HCEC 1CT (cell line): ENCODE results near the gene AFF2.

Source experiments
- DNase-seq: peaks from one replicate; pipeline ENCODE4 v3.0.0-alpha.2; 2017

Gene AFF2

DNA sequence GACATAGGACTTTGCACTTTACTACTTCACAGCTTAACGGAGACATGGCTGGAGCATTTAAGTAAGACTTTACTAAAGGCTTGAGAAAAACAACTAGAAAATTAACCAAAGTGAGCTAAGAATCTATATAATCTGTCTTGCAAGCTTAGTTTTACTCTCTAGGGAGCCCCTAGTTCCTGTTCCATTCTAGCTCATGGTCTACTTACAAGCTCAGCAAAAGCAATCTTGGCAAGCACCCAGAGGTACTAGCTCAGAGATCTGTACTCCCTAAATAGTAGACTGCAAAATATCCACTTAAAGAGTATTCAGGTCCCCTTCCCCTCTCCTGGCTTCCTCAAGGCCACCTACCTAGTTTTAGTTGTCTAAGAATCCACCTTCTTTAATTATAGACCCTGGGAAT lies 535.7 kb downstream of the AFF2 start:
- DNase-seq = no peak

DNA sequence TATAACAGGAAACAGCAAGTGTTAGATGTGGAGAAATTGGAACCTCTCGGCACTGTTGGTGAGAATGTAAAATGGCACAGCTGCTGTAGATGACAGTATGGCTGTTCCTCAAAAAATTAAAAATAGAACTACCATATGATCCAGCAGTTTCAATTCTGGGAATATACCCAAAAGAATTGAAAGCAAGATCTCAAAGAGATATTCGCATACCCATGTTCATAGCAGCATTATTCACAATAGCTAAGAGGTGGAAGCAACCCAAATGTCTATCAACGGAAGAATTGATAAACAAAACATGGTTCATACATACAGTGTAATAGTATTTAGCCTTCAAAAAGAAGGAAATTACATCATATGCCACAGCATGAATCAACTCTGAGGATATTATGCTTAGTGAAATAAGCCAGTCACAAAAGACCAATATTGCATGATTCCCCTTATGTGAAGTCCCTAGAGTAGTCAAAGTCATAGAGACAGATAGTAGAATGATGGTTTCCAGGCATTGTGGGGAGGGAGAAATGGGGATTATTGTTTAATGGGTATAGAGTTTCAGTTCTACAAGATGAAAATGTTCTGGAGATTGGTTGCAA lies 537.0 kb downstream of the AFF2 start:
- no peak for DNase-seq

DNA sequence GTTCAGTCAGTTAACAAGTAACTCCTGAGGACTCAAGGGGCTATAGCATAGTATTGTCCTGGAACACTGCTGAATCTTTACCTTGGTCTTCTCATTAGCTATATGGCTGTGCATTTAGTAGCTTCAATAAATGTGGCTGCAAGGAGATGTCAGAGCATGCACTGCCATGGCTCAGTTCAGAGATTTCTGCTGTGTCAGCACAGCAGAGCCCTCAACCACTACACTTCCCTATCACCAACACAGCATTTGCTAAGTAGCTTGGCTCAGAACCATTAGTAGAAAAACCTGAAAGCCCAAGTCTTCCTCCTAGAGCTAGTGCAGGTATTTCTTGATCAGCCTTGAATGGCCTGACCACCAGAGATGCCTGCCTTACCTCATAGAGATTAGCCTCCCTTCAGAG lies 538.6 kb downstream of the AFF2 start:
- DNase-seq = no peak

DNA sequence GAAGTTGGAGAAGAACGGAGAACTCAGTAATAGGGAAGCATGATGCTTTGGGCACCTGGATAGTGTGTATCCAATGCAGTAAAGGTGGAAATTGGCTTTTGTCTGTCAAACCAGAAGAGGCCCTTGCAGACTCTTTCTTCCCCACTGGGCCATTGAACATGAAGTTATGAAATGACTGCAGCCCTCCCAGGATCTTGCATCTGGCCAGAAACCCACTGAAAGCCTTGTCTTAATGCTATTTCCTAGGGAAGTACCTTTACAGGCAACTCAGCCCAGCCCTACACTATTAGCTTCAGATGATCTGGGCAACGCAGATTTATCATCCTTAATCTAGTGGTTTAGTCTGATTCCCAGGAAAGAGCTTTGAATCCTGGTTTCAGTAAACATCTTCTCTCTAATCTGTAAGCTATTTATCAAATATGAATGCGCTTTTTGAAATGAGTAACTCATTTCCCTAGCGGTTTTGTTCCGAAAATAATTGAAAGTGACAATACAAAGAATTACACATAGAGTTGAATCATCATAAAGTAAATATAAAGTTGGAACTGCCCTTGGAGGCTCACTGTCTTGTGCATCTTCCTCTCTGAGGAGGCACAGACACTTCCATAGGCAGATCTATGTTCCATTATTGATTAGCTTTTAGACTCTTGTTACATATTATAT lies 540.6 kb downstream of the AFF2 start:
- DNase-seq = no peak

DNA sequence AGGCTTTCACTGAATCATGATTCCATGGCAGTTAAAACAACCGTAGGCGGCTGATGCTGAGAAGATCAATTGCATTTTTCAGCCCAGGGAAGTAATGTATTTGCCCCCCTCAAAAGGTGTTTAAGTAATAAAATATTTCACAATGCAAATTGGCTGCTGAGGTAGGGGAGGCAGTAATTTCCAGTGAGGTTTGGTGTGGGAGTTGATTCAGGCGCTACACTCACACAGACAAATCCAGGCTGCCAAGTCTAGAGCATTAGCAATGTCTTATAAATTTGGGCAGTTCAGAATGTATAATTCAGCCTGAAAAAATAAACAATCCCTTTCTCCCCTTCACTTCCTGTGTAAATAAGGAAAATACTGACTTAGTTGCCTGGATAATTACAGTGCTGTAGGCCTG lies 543.0 kb downstream of the AFF2 start:
- DNase-seq = no peak

DNA sequence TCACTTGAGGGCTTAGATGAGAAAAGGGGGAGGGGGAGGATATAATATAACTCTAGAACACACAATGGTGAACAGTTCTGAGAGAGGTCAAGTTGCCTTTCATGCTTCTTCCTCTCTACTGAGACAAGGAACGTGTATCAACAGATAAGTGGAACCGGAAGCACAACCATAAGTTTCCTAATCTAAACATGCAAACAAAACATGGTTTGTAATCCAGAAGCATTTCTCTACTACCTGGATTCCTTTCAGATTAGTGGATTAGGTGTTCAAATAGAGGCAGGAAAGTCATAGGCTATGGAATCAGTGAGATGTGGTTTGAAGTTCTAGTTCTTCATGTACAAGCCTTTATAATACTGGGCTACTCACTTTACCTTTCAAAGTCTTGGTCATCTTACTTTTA lies 544.1 kb downstream of the AFF2 start:
- DNase-seq = no peak

DNA sequence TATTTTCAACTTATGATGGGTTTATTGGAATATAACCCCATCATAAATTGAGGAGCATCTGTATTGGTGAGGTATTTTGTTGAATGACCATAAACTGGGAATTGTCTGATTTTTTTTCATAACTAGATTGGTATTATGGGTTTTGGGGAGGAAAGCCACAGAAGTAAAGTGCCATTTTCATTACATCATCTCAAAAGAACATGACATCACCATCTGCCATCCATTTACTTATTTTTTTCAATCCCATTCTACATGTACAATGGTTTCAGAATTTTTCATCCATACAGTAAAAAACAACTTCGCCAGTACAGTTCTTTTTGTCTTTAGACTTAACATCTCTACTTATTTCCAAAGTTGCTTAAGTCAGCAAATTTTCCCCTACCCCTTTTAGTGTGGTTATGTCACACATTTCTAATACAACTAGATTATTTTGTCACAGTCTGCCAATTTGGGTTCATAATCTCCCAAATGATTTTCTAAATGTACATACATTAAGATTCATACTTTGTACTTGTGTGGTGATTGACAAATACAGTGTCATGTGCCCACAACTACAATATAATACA lies 545.3 kb downstream of the AFF2 start:
- DNase-seq = no peak
